HepG2 (cell line): ENCODE data around the gene LEMD1. TPM values are rescaled to one million over a fixed set of nuclear protein-coding genes. Genes with fewer than 3 reads are reported as not detected.

ENCODE experiments used
- ATAC-seq: fragments of 200-7000 bp; cut with Tn5 transposase; 3 replicates; pipeline ENCODE4 v1.9.1; 2020; ENCODE audit warnings: mild to moderate bottlenecking, moderate library complexity
- BruUV-seq: library from RNA; stranded (reverse); fragments of 400-500 nt; replicated peaks from 2 replicates; lab custom pipeline; 2021; lab: Mats Ljungman, UMichigan
- CTCF ChIA-PET: fragments of 300-600 bp; formaldehyde crosslinking; extraction: SDS; loops from one replicate; lab custom pipeline; 2021; ENCODE audit warnings: low total read pairs, inconsistent platforms, low intra/inter-chr PET ratio; lab: Yijun Ruan, JAX
- POLR2A ChIA-PET: fragments of 350-600 bp; sonication (Branson Sonifier 250); formaldehyde crosslinking; loops from one replicate; lab custom pipeline; 2020; ENCODE audit warnings: antibody characterized with exemption, inconsistent platforms; lab: Yijun Ruan, JAX
- DNase-seq: peaks from one replicate; pipeline ENCODE4 v3.0.0-alpha.2; 2015; ENCODE audit warnings: low spot score
- FAIRE-seq: peaks from 3 replicates; lab custom pipeline; 2011; peaks lifted over from hg19 to GRCh38; lab: Jason Lieb, UNC
- H2AFZ ChIP-seq: one replicate; pipeline ENCODE4 v1.6.1; 2011; ENCODE audit warnings: low read length, inconsistent platforms
- H3K27ac ChIP-seq: fragments of 300-600 bp; 3 replicates; pipeline ENCODE4 v1.8.0; 2011; ENCODE audit warnings: mixed run types, mild to moderate bottlenecking, mixed read lengths, low read length, inconsistent platforms; ENCODE audit not compliant: insufficient read depth; ENCODE audit errors: extremely low read length
- H3K27me3 ChIP-seq, 2 experiments: fragments of 200-600 bp in 1 of 2; 2 replicates in 1 of 2; 3 replicates in 1 of 2; pipeline versions ENCODE4 v1.6.0 to v1.8.0; 2011; ENCODE audit warnings: low read length in 2 of 2, mild to moderate bottlenecking in 2 of 2, moderate library complexity in 2 of 2, inconsistent platforms in 1 of 2; ENCODE audit not compliant: insufficient read depth in 2 of 2, control insufficient read depth in 1 of 2
- H3K36me3 ChIP-seq, 2 experiments: fragments of 200-600 bp in 1 of 2; replicated peaks in 1 of 2; 2 replicates in 1 of 2; 3 replicates in 1 of 2; pipeline versions ENCODE4 v1.5.1 to v1.8.0; 2011; ENCODE audit warnings: low read length in 2 of 2, inconsistent platforms in 1 of 2; ENCODE audit not compliant: insufficient read depth in 2 of 2, control insufficient read depth in 1 of 2
- H3K4me1 ChIP-seq: 2 replicates; pipeline ENCODE4 v1.5.1; 2012; ENCODE audit warnings: low read length, inconsistent platforms; ENCODE audit not compliant: insufficient read depth
- H3K4me2 ChIP-seq: 2 replicates; pipeline ENCODE4 v1.6.0; 2011; ENCODE audit warnings: low read depth, low read length, inconsistent platforms
- H3K4me3 ChIP-seq, 3 experiments: fragments of 200-600 bp in 1 of 3; sonication (generic), shearing (Covaris generic) in 1 of 3; replicated peaks in 1 of 3; 2 replicates each; pipeline ENCODE4 v1.5.1; 2011 to 2016; ENCODE audit warnings: low read length in 3 of 3, inconsistent platforms in 2 of 3, low read depth in 2 of 3, mild to moderate bottlenecking in 2 of 3, control low read depth in 1 of 3, mixed read lengths in 1 of 3; ENCODE audit not compliant: insufficient read depth in 1 of 3
- H3K79me2 ChIP-seq: one replicate; pipeline ENCODE4 v1.6.1; 2011; ENCODE audit warnings: low read length, inconsistent platforms; ENCODE audit not compliant: insufficient read depth
- H3K9ac ChIP-seq: 2 replicates; pipeline ENCODE4 v1.6.0; 2011; ENCODE audit warnings: mild to moderate bottlenecking, low read depth, low read length, inconsistent platforms; ENCODE audit not compliant: insufficient read depth
- H3K9me3 ChIP-seq: 2 replicates; pipeline ENCODE4 v1.5.1; 2012; ENCODE audit warnings: mild to moderate bottlenecking, low read length
- H4K20me1 ChIP-seq: 2 replicates; pipeline ENCODE4 v1.6.0; 2011; ENCODE audit warnings: inconsistent platforms, mild to moderate bottlenecking, low read length, moderate library complexity; ENCODE audit not compliant: insufficient read depth
- HNF4A ChIP-seq: sonication (generic); formaldehyde crosslinking; IDR thresholded peaks from 2 replicates; pipeline ENCODE4 v1.4.0; 2020; ENCODE audit warnings: missing genetic modification reagents
- IRF2 ChIP-seq: IDR thresholded peaks from 2 replicates; pipeline ENCODE4 v1.6.1; 2018; ENCODE audit warnings: missing genetic modification reagents, missing compliant biosample characterization
- JUNB ChIP-seq: sonication (generic); formaldehyde crosslinking; IDR thresholded peaks from 2 replicates; pipeline ENCODE4 v1.8.0; 2022; ENCODE audit warnings: missing genetic modification reagents, mild to moderate bottlenecking, borderline replicate concordance
- KDM2A ChIP-seq: sonication (generic); formaldehyde crosslinking; IDR thresholded peaks from 2 replicates; pipeline ENCODE4 v1.4.0; 2020; ENCODE audit warnings: low read depth, missing genetic modification reagents, borderline replicate concordance
- MTERF4 ChIP-seq: sonication (generic); formaldehyde crosslinking; IDR thresholded peaks from 2 replicates; pipeline ENCODE4 v1.8.0; 2023; ENCODE audit warnings: mild to moderate bottlenecking, missing genetic modification reagents
- PATZ1 ChIP-seq: sonication (generic); formaldehyde crosslinking; IDR thresholded peaks from 2 replicates; pipeline ENCODE4 v1.4.0; 2020; ENCODE audit warnings: missing genetic modification reagents
- SNAPC4 ChIP-seq: sonication (generic); formaldehyde crosslinking; IDR thresholded peaks from 2 replicates; pipeline ENCODE4 v1.4.0; 2020; ENCODE audit warnings: mild to moderate bottlenecking, missing genetic modification reagents
- ZBTB37 ChIP-seq: sonication (generic); formaldehyde crosslinking; IDR thresholded peaks from 2 replicates; pipeline ENCODE4 v1.4.0; 2020; ENCODE audit warnings: mild to moderate bottlenecking, missing genetic modification reagents
- ZNF205 ChIP-seq: IDR thresholded peaks from 2 replicates; pipeline ENCODE4 v1.6.1; 2018; ENCODE audit warnings: missing biosample characterization, missing genetic modification reagents
- ZNF431 ChIP-seq: sonication (generic); formaldehyde crosslinking; IDR thresholded peaks from 2 replicates; pipeline ENCODE4 v1.9.0; 2022; ENCODE audit warnings: missing genetic modification reagents, low read depth, mild to moderate bottlenecking, borderline replicate concordance
- ZNF652 ChIP-seq: IDR thresholded peaks from 2 replicates; pipeline ENCODE4 v1.6.1; 2016; ENCODE audit warnings: low read depth, borderline replicate concordance
- ZNF746 ChIP-seq: sonication (generic); formaldehyde crosslinking; IDR thresholded peaks from 2 replicates; pipeline ENCODE4 v1.8.0; 2022; ENCODE audit warnings: mild to moderate bottlenecking, missing genetic modification reagents
- ZNF777 ChIP-seq: sonication (generic); formaldehyde crosslinking; IDR thresholded peaks from 2 replicates; pipeline ENCODE4 v1.4.0; 2020; ENCODE audit warnings: missing genetic modification reagents
- ZNF83 ChIP-seq: sonication (generic); formaldehyde crosslinking; IDR thresholded peaks from 2 replicates; pipeline ENCODE4 v1.4.0; 2020; ENCODE audit warnings: missing genetic modification reagents, mild to moderate bottlenecking, borderline replicate concordance
- WGBS: methylation state at CpG from one replicate; pipeline ENCODE4 v1.1.6; 2017; ENCODE audit warnings: low lambda C conversion rate; 5-methylcytosine and 5-hydroxymethylcytosine counted together
- in situ Hi-C: cut with HindIII; loops from 2 replicates; pipeline ENCODE4 v1.10.0; 2017; ENCODE audit warnings: low pct_unique_long_range_greater_than_20kb; ENCODE audit not compliant: extremely low pct_ligation_motif_present
- intact Hi-C: fragments of 100-400 bp; cut with micrococcal nuclease; formaldehyde crosslinking; loops from one replicate; pipeline ENCODE4 v1.10.0; 2022; ENCODE audit not compliant: unreplicated experiment
- polyA plus RNA-seq, 8 experiments: library from polyadenylated mRNA; depleted of rRNA in 3 of 8; stranded (reverse) in 7 of 8; unstranded in 1 of 8; fragments of >200 nt; fragmentation: Illumina TruSeq in 4 of 8; extraction: Trizol in 4 of 8; gene quantifications; 2 replicates each; pipeline versions ENCODE4 v1.2.1 to v1.2.3, GENCODE V29; 2011 to 2016; ENCODE audit warnings: low read depth in 4 of 8, missing spikeins in 1 of 8, mixed read lengths in 1 of 8; ENCODE audit not compliant: insufficient read depth in 1 of 8
- total RNA-seq, 5 experiments: library from RNA; depleted of rRNA; stranded (reverse); fragments of >200 nt; fragmentation: Illumina TruSeq; extraction: Trizol; gene quantifications; 2 replicates each; pipeline ENCODE4 v1.2.3, GENCODE V29; 2016; ENCODE audit warnings: low read depth in 1 of 5

LEMD1 gene
- total and polyA plus RNA-seq, 2 of the 13 experiments (the other 11 are each of a cell fraction or from before 2014, with no cell fraction given) = 1.4 to 2.3 TPM

GRCh38 chr1:205448540-205449253 is 26.8 kb upstream of the LEMD1 start:
- WGBS = 12% methylated on average over 4 of the region's 6 CpGs
- Histone ChIP-seq H3K9ac (peak overlapping the region; percentile 85), H3K27me3 (peaks cover 0 to 12% of the 10 kb centered on the region in 2 experiments; a peak in 2 of 5 replicates), H3K36me3 (no peaks in the 10 kb centered on the region; a peak in 1 of 5 replicates), H3K4me1 (peaks cover 74% of the 10 kb centered on the region), H3K27ac (peak overlapping the region; percentile 89), H3K4me2 (peak overlapping the region; percentile 95), H3K9me3 (no peaks in the 10 kb centered on the region), H3K4me3 (peak overlapping the region; percentile 68 to 81 (median 71)), H2AFZ (no peak overlapping the region), H4K20me1 (0 out of 2 replicates have a peak, but pooled peaks cover 3% of the 10 kb centered on the region), H3K79me2 (peaks cover 24% of the 10 kb centered on the region)
- DNase-seq = no peak
- no TSS peak for BruUV-seq
- ChIA-PET CTCF (no interaction called here), POLR2A (interaction anchor here (1.2 to 6.2 kb wide), 6 partner anchors 8 to 64 kb away, joined by 3 to 95 read pairs (median 6); no protein-coding TSS in a partner anchor)
- in situ Hi-C loops = no loop called here
- intact Hi-C loops = no loop called here
- ATAC-seq = peak; percentile 18
- no peak for FAIRE-seq
- TF ChIP-seq ZBTB37 (CRISPR knock-in tag) (no peak), ZNF652 (CRISPR knock-in tag) (peak; percentile 87), JUNB (CRISPR knock-in tag) (no peak), KDM2A (CRISPR knock-in tag) (0 out of 2 replicates have a peak, but pooled peaks have one; percentile 22), ZNF205 (CRISPR knock-in tag) (no peak), ZNF777 (CRISPR knock-in tag) (no peak), MTERF4 (CRISPR knock-in tag) (0 out of 2 replicates have a peak, but pooled peaks have one; percentile 32), ZNF83 (CRISPR knock-in tag) (no peak), PATZ1 (CRISPR knock-in tag) (peak; percentile 66), ZNF746 (CRISPR knock-in tag) (peak; percentile 8; the same call in 1 of the 2 replicates), IRF2 (no peak), ZNF431 (CRISPR knock-in tag) (no peak), HNF4A (CRISPR knock-in tag) (no peak), SNAPC4 (CRISPR knock-in tag) (0 out of 2 replicates have a peak, but pooled peaks have one; percentile 10)
